Activated T-helper 17 cell treated with anti-CD3 and anti-CD28 coated beads, Interleukin-2, amount 50 U/mL, for 72 hours (primary cell): ENCODE measurements around the gene SPARC. TPM values are rescaled to one million over a fixed set of nuclear protein-coding genes. Genes with fewer than 3 reads are reported as not detected.

Experiments
- ATAC-seq: fragments of 150-1000 bp; cut with Tn5 transposase; replicated peaks from 2 replicates; pipeline ENCODE4 v1.10.0; 2021; ENCODE audit warnings: mild to moderate bottlenecking, moderate library complexity
- H3K27ac Mint-ChIP-seq: one replicate; pipeline ENCODE4 v1.8.0; 2022; ENCODE audit warnings: mixed read lengths
- H3K27me3 Mint-ChIP-seq: one replicate; pipeline ENCODE4 v1.8.0; 2022; ENCODE audit warnings: mixed read lengths
- H3K36me3 Mint-ChIP-seq: one replicate; pipeline ENCODE4 v1.8.0; 2022; ENCODE audit warnings: low read depth, mild to moderate bottlenecking, mixed read lengths
- H3K4me1 Mint-ChIP-seq: one replicate; pipeline ENCODE4 v1.8.0; 2022; ENCODE audit warnings: mixed read lengths
- H3K4me3 Mint-ChIP-seq: one replicate; pipeline ENCODE4 v1.8.0; 2022; ENCODE audit warnings: mild to moderate bottlenecking, mixed read lengths
- H3K9me3 Mint-ChIP-seq: one replicate; pipeline ENCODE4 v1.8.0; 2022; ENCODE audit warnings: mixed read lengths
- total RNA-seq, 2 donors: library from RNA; stranded (reverse); gene quantifications; one replicate each; pipeline ENCODE4 v1.2.3, GENCODE V29; 2022

The SPARC gene
- total RNA-seq, 2 donors from 2014 or later = 0.26 TPM; not detected in 1

DNA sequence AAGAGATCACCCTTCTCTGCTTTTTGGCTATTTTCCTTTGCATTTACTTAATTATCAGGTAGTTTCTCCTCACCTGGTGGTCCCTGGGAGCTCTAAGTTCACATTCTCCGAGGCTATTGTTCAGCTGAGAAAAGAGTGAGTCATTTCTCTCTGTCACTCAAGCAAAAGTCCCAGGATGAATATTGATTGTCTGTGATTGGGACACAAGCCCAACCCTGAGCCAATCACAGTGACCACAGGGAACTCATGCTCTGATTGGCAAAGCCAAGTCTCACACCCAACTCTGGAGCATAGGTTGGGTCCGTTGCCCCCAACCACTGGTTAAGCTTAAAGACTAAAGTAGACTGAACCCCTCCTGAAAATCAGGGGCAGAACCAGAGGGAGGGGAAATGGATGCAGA, 67.8 kb downstream of the SPARC start:
- Mint-ChIP-seq H3K27ac (no peak overlapping the region), H3K4me3 (no peak overlapping the region), H3K36me3 (no peaks in the 10 kb centered on the region), H3K4me1 (peaks cover 8% of the 10 kb centered on the region), H3K9me3 (no peaks in the 10 kb centered on the region), H3K27me3 (peaks cover 12% of the 10 kb centered on the region)
- ATAC-seq = no peak

DNA sequence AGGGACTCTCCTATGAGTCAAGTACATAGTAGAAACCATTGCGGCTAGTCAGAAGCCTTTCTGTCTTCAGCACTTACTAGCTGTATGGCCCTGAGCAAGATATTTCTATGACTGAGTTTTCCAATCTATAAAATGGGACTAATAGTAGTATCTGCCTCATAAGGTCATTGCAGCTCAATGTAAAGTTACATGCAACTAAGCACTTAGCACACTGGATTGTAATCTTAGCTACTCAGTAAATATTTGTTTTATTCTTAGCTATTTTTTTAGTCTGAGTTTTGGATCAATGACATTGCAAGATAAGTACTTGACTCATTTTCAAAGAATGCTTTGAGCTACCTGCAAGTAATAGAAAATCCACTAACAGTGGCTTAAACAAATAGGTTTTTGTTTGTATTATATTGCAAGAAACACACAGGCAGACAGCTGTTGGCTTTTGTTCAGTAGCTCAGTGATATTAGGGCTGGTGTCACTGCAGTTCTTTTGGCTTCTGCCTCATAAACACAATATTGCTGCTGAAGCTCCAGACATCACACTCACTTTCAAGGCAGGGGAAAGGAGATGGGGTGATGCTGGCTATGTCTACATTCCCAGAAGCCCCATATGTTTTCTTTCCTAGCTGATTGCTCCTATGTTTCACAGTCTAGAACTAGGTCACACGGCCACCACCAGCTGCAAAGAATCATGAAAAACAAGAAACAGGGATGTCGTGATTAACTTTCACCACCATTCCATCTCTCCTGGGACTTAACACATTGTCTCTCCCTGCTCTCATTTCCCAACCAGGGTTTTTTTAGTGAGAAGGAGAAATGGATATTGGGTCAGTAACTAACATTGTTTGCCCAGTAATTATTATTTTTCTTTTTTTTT, 68.6 kb downstream of the SPARC start:
- H3K4me1 Mint-ChIP-seq = peaks cover 8% of the 10 kb centered on the region
- ATAC-seq = no peak
- no peak overlapping the region for H3K4me3 Mint-ChIP-seq
- no peaks in the 10 kb centered on the region for H3K9me3 Mint-ChIP-seq
- no peak overlapping the region for H3K27ac Mint-ChIP-seq
- H3K36me3 Mint-ChIP-seq = no peaks in the 10 kb centered on the region
- peaks cover 12% of the 10 kb centered on the region for H3K27me3 Mint-ChIP-seq

DNA sequence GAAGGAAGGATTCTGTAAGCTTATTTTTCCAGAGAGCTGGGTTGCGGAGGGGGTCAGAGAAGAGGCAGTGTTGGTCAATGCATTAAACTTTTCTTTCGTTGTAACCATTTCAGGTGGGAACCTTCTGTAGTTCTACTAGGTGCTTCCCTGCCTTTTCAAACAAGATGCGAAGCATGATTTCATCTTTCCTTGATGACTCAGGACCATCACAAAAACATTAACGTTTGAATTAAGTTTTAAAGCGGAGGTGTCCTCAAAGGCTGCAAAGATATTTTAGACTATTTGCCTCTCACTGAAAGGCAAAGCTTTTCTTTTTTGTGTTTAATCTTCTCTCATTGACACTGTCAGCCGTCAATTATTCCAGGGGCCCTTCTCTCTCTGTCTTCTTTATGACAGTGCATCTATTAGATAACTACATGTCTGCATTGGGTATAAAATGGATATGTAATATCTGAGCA, 69.3 kb downstream of the SPARC start:
- H3K27ac Mint-ChIP-seq = no peak overlapping the region

DNA sequence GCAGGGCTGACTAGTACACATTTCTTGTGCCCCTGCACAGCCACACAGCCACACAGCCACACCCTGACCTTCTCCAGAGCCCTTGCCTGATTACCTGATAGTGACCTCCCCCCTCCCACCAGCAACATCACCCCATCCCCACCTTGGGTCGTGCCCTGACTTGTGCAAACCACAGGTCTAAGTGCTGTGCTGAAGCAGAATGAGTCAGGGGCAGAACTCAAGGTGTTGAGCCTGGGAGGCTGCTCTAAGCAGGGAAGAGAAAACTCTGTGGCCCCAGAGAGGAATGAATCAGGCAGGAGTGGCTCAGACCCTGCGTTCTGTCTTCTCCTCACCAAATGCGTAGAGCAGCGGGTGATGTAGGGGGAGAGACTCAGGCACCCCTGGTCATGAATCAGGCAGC, 71.3 kb downstream of the SPARC start:
- Mint-ChIP-seq H3K4me1 (peaks cover 13% of the 10 kb centered on the region), H3K27me3 (peaks cover 4% of the 10 kb centered on the region), H3K4me3 (no peak overlapping the region), H3K27ac (no peak overlapping the region), H3K9me3 (no peaks in the 10 kb centered on the region), H3K36me3 (no peaks in the 10 kb centered on the region)
- peak; percentile 52 for ATAC-seq

More for the DNA sequence above, 69.3 kb downstream of the SPARC start:
- H3K4me3 Mint-ChIP-seq = no peak overlapping the region
- H3K4me1 Mint-ChIP-seq = peaks cover 10% of the 10 kb centered on the region
- no peaks in the 10 kb centered on the region for H3K9me3 Mint-ChIP-seq
- H3K27me3 Mint-ChIP-seq = peaks cover 12% of the 10 kb centered on the region
- no peaks in the 10 kb centered on the region for H3K36me3 Mint-ChIP-seq
- ATAC-seq = no peak

DNA sequence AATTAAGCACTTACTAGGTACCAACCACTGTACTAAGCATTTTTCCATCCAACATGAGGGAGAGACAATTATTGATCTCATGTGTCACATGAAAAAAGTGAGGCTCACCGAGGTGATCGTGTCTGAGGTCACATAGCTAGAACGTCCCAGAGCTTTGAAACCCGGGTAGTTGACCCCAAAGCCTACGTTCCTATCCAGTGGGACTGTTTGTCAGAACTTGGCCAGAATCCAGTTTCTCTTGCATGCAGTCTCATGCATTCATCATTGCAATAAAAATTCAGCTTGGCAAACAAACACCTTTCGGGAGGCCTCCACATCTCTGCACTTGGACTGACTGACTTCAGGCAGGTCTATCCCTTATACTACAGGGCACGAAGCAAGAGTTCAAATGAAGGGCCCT, 72.2 kb downstream of the SPARC start:
- H3K27ac Mint-ChIP-seq = no peak overlapping the region
- no peak overlapping the region for H3K4me3 Mint-ChIP-seq
- no peaks in the 10 kb centered on the region for H3K9me3 Mint-ChIP-seq
- ATAC-seq = no peak
- H3K36me3 Mint-ChIP-seq = no peaks in the 10 kb centered on the region
- H3K4me1 Mint-ChIP-seq = peaks cover 13% of the 10 kb centered on the region
- peaks cover 4% of the 10 kb centered on the region for H3K27me3 Mint-ChIP-seq

DNA sequence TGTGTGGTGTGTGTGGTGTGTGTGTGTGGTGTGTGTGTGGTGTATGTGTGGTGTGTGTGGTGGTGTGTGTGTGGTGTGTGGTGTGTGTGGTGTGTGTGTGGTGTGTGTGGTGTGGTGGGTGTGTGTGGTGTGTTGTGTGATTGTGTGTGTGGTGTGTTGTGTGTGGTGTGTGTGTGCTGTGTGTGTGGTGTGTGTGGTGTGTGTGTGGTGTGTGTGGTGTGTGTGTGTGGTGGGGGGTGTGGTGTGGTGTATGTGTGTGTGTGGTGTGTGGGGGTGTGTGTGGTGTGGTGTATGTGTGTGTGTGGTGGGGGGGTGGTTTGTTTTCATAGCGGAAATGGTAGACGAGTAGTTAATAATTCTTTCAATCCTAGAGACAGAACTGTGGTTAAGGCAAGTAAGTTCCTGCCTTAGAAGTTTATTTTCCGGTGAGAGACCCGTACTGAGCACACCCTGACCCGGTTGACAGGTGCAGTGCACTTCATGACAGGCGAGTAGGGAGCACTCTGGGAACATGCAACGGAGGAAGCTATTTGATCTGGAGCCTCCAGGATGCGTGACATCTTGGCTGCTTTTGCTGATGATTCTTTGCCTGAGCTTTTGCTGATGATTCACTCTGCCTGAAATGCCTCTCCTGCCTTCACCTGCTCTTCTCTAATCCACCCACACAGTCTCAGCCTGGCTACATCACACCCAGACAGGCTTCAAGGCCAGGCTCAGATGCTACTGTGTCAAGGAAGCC, 73.9 kb downstream of the SPARC start:
- ATAC-seq = peak; percentile 90
- Mint-ChIP-seq H3K27me3 (peaks cover 4% of the 10 kb centered on the region), H3K4me3 (peak overlapping the region; percentile 10), H3K27ac (peak overlapping the region; percentile 72), H3K4me1 (peaks cover 13% of the 10 kb centered on the region), H3K9me3 (no peaks in the 10 kb centered on the region), H3K36me3 (no peaks in the 10 kb centered on the region)

DNA sequence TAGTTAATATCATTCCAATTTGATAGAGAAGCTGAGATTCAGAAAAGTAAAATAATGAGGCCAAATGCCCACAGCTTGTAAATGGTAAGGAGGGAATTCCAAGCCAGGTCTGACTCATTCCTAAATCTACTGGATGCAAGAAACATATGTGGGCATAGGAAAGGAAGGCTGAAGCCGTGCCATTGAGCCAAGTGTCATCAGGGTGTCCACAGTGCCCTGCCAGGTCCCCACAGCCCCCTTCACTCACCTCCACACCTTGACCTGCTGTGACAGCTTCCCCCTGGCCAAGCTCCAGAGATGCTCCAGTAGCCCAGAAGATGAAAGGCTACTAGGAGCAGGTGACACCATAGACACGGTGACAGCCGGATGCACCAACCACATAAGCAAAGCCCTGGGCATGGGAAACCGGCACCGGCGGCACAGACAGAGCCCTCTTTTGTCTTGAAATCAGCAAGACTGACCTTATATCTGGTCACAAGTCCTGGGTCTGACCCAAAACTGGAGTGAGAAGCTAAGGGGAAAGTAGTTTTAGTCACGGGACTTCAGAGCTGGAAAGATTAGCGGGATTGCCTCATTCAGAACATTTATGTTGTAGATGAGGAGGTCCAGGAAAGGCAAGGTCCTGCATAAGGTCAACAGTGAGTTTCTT, 75.5 kb downstream of the SPARC start:
- Mint-ChIP-seq H3K27me3 (no peaks in the 10 kb centered on the region), H3K9me3 (no peaks in the 10 kb centered on the region), H3K27ac (no peak overlapping the region), H3K36me3 (no peaks in the 10 kb centered on the region), H3K4me3 (no peak overlapping the region), H3K4me1 (peaks cover 13% of the 10 kb centered on the region)
- ATAC-seq = no peak

Other genes starting within 250 kb of the SPARC start
- 1 to 10 TPM; 5.6 TPM for gene SLC36A1, start 239.3 kb downstream of the SPARC start, total RNA-seq
- gene FAT2, start 95.6 kb downstream of the SPARC start, total RNA-seq = not detected
- 10 to 100 TPM; 41.8 to 87.8 TPM for gene ATOX1, start 71.7 kb upstream of the SPARC start, total RNA-seq
- 100 to 1,000 TPM; 149 to 251 TPM for gene G3BP1, start 85.0 kb upstream of the SPARC start, total RNA-seq
- gene GLRA1, start 237.9 kb upstream of the SPARC start, total RNA-seq = not detected